ENCODE results near the gene AMPH.

- TF ChIP-seq, protein P1, sequence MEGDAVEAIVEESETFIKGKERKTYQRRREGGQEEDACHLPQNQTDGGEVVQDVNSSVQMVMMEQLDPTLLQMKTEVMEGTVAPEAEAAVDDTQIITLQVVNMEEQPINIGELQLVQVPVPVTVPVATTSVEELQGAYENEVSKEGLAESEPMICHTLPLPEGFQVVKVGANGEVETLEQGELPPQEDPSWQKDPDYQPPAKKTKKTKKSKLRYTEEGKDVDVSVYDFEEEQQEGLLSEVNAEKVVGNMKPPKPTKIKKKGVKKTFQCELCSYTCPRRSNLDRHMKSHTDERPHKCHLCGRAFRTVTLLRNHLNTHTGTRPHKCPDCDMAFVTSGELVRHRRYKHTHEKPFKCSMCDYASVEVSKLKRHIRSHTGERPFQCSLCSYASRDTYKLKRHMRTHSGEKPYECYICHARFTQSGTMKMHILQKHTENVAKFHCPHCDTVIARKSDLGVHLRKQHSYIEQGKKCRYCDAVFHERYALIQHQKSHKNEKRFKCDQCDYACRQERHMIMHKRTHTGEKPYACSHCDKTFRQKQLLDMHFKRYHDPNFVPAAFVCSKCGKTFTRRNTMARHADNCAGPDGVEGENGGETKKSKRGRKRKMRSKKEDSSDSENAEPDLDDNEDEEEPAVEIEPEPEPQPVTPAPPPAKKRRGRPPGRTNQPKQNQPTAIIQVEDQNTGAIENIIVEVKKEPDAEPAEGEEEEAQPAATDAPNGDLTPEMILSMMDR (conservative IDR thresholded peaks at IDR 0.05 in 1 of 2, IDR thresholded peaks at IDR 0.05 in 1 of 2; ENCODE audit: low read depth in 1 of 2, low read length in 2 of 2) = no peak
- TF ChIP-seq EZH2 (IDR thresholded peaks at IDR 0.05; ENCODE audit: low read length, missing control alignments) = no peak
Measured at GRCh38 chr7:38410056-38410455, 221.1 kb downstream of the AMPH start.
